ENCODE results near the gene NTSR1.

DNA sequence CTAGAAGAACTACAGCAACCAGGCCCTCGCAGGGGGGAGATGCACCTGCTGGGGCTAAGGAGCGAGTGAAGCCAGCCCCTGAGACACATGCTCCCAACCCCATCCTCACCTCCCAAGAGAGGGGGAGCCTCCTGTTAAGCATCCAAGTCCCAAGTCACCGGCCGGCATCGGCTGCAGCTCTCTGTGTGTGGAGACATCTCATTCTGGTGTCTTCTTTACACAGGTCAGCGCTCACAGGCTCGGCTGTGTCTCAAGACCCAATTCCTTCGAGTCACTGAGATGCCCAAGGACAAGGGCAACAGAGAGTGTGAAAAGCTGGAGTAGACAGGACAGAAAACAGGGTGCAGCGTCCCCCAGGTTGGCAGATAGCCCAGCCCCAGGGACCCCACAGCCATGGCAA is 66.6 kb downstream of the NTSR1 start:
- TF ChIP-seq, protein P1, sequence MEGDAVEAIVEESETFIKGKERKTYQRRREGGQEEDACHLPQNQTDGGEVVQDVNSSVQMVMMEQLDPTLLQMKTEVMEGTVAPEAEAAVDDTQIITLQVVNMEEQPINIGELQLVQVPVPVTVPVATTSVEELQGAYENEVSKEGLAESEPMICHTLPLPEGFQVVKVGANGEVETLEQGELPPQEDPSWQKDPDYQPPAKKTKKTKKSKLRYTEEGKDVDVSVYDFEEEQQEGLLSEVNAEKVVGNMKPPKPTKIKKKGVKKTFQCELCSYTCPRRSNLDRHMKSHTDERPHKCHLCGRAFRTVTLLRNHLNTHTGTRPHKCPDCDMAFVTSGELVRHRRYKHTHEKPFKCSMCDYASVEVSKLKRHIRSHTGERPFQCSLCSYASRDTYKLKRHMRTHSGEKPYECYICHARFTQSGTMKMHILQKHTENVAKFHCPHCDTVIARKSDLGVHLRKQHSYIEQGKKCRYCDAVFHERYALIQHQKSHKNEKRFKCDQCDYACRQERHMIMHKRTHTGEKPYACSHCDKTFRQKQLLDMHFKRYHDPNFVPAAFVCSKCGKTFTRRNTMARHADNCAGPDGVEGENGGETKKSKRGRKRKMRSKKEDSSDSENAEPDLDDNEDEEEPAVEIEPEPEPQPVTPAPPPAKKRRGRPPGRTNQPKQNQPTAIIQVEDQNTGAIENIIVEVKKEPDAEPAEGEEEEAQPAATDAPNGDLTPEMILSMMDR (IDR thresholded peaks at IDR 0.05 in 4 of 5, conservative IDR thresholded peaks at IDR 0.05 in 1 of 5), result no peak
- TF ChIP-seq POLR2A (IDR thresholded peaks at IDR 0.05), result no peak
